ENCODE data around the gene PTPRJ. TPM values are rescaled to one million over a fixed set of nuclear protein-coding genes. Genes with fewer than 3 reads are reported as not detected.
A peak's percentile ranks its signal among the peaks of the same experiment; 100 is the strongest.
"Not testable (repeated sequence)": the region's sequence is repeated elsewhere in the genome, so short reads cannot be mapped to it uniquely, and the experiment has no call there.

Gene PTPRJ
- total RNA-seq, 1 experiment from 2014 or later, result 39.4 TPM

- DNase-seq (ENCODE audit: low read depth, low spot score); in situ Hi-C loops (cut with HindIII; ENCODE audit: low pct_unique_long_range_greater_than_20kb, low sequenced_read_pairs): not testable (repeated sequence)
These were observed 43.2 kb downstream of the PTPRJ start for GRCh38 chr11:48023608-48024007.

GRCh38 chr11:48024635-48025071, 44.3 kb downstream of the PTPRJ start:
- DNase-seq (ENCODE audit: low read depth, low spot score), result no peak
- in situ Hi-C loops (cut with HindIII; ENCODE audit: low pct_unique_long_range_greater_than_20kb, low sequenced_read_pairs), result no loop called here

DNA sequence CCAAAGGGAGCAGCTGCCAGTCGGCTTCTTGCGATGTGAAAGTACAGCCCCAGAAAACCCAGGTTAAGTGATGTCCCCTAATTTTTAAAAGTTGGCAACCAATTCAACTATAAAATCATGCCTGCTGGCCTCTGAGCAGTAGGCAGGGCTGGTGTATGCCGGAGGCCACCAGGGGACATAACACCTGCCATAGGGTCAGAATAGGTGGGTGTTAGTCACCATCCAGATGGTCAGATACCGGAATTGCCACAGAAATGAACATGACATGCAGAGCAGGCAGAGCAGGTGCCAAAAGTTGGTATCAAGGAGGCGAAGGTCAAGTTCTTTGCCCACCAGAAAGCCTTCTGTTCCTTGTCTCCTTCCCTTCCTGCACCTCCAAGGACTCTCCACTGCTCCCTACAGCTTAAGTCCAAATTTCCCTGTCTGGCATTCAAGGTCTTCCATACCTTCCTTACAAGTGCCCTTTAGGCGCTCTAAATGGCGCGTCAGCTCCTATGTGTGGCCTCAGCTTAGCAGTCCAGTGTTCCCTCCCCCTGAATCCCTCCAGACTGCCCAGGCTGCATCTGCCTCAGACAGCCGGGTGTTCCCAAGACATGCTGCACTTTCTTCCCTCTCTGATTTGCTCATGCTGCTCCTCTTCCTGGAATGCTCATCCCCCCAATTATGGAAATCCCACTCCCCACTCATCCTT, 45.1 kb downstream of the PTPRJ start:
- in situ Hi-C loops (cut with HindIII; ENCODE audit: low pct_unique_long_range_greater_than_20kb, low sequenced_read_pairs), result no loop called here
- no peak for DNase-seq (ENCODE audit: low read depth, low spot score)

GRCh38 chr11:48025984-48026340, 45.6 kb downstream of the PTPRJ start:
- in situ Hi-C loops (cut with HindIII; ENCODE audit: low pct_unique_long_range_greater_than_20kb, low sequenced_read_pairs), result no loop called here

DNA sequence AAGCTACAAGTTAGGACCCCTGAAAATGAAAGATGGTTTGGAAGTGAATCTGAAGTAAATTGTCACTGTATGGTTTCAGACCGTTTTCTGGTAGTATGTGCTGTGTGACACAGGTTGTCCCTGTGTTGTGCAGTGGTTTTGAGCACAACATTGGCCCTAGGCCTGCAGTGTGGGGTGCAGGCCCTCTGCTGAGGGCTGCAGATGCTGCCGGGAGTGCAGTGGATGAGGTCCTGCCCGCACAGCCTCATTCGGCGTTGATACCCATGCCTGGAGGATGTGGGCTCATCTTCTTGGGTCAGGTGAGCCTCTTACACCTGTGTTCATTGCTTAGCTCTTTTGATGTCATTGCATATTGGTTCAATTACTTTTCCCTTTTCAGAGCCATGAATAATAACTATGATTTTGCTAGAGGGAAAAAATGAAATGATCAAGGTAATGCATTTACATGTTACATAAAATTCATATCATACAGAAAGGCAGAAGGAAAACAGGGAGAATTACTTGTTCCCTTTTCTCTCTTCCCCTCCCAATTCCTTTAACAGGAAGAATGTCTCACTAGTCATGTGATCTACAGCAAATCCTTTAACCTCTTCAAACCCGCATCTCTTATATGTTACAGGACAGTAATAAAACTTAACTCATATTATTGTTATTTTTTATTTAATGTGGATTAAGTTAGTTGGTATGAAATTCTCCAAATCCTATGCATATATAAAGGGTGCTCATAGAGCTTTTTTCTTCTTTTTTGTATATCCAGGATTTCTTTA, 48.7 kb downstream of the PTPRJ start:
- in situ Hi-C loops (cut with HindIII; ENCODE audit: low pct_unique_long_range_greater_than_20kb, low sequenced_read_pairs), result no loop called here
- DNase-seq (ENCODE audit: low read depth, low spot score), result no peak

More at GRCh38 chr11:48025984-48026340, 45.6 kb downstream of the PTPRJ start:
- DNase-seq (ENCODE audit: low read depth, low spot score), result no peak

DNA sequence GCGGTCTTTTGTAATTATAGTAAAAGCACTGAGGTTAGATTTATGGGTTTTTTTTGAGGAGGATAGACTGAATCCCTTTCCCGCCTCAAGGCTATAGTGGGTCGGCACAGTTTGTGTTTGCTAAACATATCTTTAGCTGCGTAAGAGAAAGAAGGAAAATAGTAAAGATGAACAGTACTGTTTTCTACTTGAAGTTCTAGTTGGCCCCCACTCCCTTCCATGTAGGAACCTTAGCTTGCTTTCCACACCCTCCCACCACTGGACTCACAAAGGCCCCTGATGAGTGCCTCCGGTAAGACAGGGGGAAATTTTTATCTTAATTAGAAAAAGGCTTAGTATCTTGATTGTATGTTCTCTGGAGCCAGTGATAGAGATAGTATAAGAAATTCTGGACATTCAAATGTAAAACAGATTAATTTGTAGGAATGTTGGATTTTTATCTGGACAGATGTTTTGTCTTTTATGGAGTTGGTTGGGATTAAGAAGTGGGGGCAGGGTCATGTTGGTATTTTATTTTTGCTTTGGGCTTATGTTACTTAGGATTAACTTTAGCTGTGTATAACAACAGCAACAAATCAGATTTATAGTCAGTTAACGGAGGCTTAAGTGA, 49.4 kb downstream of the PTPRJ start:
- in situ Hi-C loops (cut with HindIII; ENCODE audit: low pct_unique_long_range_greater_than_20kb, low sequenced_read_pairs), result no loop called here
- no peak for DNase-seq (ENCODE audit: low read depth, low spot score)

GRCh38 chr11:48031602-48032001, 51.2 kb downstream of the PTPRJ start:
- in situ Hi-C loops (cut with HindIII; ENCODE audit: low pct_unique_long_range_greater_than_20kb, low sequenced_read_pairs), result no loop called here
- no peak for DNase-seq (ENCODE audit: low read depth, low spot score)

- DNase-seq (ENCODE audit: low read depth, low spot score), result no peak
- in situ Hi-C loops (cut with HindIII; ENCODE audit: low pct_unique_long_range_greater_than_20kb, low sequenced_read_pairs), result no loop called here
These were observed 52.4 kb downstream of the PTPRJ start for GRCh38 chr11:48032721-48033120.

DNA sequence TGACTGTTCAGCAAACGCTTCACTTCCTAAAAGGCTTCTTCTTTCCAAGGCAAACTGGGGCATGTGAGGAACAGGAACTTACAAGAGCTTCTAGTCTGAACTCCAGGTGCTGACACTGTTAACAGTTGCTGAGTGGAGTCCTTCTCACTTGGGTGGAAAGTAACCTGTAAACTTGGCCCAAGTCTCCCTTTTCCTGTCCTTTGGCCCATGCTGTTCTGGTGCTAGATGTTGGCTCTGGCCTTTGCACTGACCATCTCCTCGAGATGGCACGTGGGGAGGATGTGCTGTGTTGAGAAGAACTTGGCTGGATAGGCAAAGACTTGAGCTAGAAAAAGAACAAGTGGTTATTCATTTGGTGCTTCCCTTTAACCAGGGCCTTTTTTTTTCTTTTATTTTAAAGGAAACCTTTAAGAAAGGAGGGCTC, 53.6 kb downstream of the PTPRJ start:
- in situ Hi-C loops (cut with HindIII; ENCODE audit: low pct_unique_long_range_greater_than_20kb, low sequenced_read_pairs), result no loop called here
- peak; percentile 66 for DNase-seq (ENCODE audit: low read depth, low spot score)

DNA sequence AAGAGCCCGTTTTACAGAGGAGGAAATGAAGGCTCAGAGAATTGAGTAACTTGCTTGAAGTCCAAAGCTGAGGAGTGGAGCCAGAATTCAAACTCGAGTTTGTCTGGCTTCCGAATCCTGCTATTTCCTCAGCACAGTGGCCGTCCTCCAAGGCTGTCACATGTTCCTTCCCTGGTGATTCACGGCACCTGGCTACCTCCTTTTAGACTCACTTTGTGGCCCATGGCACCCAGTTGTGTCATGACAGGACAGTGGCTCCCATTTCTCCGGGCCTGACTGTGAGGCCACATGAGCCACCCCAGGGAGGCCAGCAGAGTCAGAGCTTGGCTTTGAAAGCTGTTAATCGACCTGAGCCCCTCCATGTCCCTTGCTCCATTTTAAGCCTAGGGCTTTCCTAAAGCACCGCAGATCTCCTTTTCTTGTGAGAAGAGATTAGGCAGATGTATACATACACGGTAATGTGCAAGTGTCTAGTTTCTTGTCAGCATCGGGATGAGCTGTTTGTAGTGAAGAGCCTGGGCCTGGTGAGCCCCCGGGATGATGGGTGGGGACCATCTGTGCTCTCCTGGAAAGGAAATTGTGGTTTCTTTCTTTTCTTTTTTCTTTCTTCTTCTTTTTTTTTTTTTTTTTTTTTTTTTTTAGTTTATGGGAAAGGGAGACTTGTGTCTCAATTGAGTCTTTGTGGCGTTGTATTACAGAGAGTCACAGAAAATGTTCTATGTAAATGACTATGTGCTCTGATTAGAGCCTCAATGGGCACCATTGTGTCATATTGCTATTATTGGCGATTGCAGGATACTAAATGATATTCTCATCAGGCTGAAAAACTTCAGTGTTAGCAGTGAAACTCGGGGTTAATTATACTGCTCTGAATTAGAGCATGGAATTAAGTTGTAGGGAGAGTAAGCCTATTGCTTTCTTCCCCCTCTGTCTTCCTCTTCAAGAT, 54.8 kb downstream of the PTPRJ start:
- DNase-seq (ENCODE audit: low read depth, low spot score), result peak; percentile 93
- in situ Hi-C loops (cut with HindIII; ENCODE audit: low pct_unique_long_range_greater_than_20kb, low sequenced_read_pairs), result no loop called here

- peak; percentile 89 for DNase-seq (ENCODE audit: low read depth, low spot score)
- in situ Hi-C loops (cut with HindIII; ENCODE audit: low pct_unique_long_range_greater_than_20kb, low sequenced_read_pairs), result no loop called here
These were observed 55.7 kb downstream of the PTPRJ start for GRCh38 chr11:48036011-48036410.

DNA sequence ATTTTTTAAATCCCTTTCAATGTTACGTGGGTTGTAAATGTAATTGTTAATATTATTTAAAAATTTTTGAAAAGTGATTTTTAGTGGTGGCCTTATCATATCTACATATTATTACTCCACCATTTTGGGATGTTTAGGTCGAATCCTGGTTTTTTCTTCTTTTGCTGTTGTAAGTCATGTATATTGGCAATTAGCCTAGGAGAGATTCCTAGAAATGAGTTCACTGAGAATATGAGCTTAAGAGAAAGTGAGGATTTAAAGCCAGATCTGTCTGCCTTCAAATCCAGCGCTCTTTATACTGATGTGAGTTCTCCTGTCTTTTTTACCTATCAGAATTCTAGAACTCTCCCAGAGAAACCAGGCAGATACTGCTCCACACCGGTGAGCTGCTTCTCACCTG, 56.1 kb downstream of the PTPRJ start:
- DNase-seq (ENCODE audit: low read depth, low spot score), result no peak

DNA sequence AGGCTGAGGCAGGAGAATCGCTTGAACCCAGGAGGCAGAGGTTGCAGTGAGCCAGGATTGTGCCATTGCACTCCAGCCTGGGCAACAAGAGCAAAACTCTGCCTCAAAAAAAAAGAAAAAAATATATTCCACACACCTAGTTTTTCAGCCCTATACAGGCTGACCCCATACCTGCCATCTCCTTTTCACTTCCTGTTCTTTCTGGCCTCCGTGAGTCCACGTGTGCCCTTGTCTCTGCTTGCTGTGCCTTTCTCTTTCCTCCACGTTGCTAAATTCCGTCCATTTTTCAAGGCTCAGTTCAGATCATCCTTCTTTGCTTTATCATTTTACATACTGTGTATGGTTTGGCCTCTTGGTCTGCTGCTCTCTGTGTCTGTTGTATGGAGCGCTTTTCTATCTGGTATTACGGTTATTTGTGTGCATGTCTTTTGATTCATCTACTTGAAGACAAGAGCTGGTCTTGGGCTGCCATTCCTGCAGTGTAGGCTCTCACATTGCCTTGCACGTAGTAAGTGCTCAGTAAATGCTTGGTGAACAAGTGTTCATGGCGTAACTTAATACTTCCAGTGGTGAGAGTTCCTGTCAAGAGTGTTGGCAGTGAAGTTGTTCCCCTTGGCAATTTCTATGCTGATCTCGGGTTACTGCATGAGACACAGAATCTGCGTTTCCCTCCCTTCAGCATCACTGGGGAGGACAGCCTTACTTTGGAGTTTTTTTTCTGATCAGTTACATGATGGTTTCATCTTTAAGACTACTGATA, 57.5 kb downstream of the PTPRJ start:
- no peak for DNase-seq (ENCODE audit: low read depth, low spot score)
- in situ Hi-C loops (cut with HindIII; ENCODE audit: low pct_unique_long_range_greater_than_20kb, low sequenced_read_pairs), result no loop called here

More for the DNA sequence above, 56.1 kb downstream of the PTPRJ start:
- in situ Hi-C loops (cut with HindIII; ENCODE audit: low pct_unique_long_range_greater_than_20kb, low sequenced_read_pairs), result no loop called here

DNA sequence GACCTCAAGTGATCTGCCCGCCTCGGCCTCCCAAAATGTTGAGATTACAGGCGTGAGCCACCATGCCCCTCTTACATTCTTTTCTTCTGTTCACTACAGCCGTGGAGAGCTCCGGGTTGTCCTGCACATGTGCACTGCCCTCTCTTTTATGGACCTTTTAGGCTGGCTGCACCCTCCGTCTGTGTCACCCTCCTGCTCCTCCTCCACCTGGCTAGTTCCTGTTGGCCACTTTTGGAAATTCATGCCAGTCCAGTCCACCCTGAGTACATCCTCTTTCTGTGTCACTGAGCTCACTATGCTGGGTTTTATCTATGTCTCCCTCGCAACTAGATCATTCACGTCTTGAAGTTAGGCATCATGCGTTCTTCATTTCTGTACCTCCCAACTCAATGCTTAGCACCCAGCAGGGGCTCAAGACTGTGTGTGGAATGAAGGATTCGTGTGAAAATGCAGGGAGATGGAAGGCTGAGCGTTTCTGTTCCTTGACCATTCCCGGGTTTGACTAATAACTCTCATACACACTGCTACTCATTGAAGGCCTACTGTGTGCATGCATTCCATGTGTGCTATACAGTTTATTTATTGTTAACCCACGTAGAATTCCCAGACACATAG, 60.6 kb downstream of the PTPRJ start:
- no peak for DNase-seq (ENCODE audit: low read depth, low spot score)
- in situ Hi-C loops (cut with HindIII; ENCODE audit: low pct_unique_long_range_greater_than_20kb, low sequenced_read_pairs), result no loop called here

GRCh38 chr11:48041877-48042695, 61.7 kb downstream of the PTPRJ start:
- in situ Hi-C loops (cut with HindIII; ENCODE audit: low pct_unique_long_range_greater_than_20kb, low sequenced_read_pairs), result no loop called here
- peak; percentile 96 for DNase-seq (ENCODE audit: low read depth, low spot score)

Measured in SK-MEL-5 (cell line).